Measurements from ENCODE around the gene GTF2F2.

Gene GTF2F2

GRCh38 chr13:45216193-45216592 lies 95.9 kb downstream of the GTF2F2 start:
- DNase-seq (ENCODE audit: extremely low spot score), result peak; percentile 15
- ChIA-PET POLR2A (interaction anchor here (0.7 kb wide), 1 partner anchor 138 kb away, joined by 3 read pairs; no protein-coding TSS in a partner anchor), CTCF (interaction anchor here (1.0 to 2.3 kb wide), 3 partner anchors 8 to 21 kb away, joined by 3 to 8 read pairs (median 6); no protein-coding TSS in a partner anchor)
- no peak for TF ChIP-seq CTCF (IDR thresholded peaks at IDR 0.05; ENCODE audit: control extremely low read depth, extremely low read depth, low read depth, missing control alignments)

- no peak for DNase-seq (ENCODE audit: extremely low spot score)
- no peak for TF ChIP-seq CTCF (IDR thresholded peaks at IDR 0.05; ENCODE audit: control extremely low read depth, extremely low read depth, low read depth, missing control alignments)
- ChIA-PET POLR2A (interaction anchor here (0.6 kb wide), 1 partner anchor 10 kb away, joined by 4 read pairs; no protein-coding TSS in a partner anchor), CTCF (interaction anchor here (1.8 kb wide), 1 partner anchor 14 kb away, joined by 6 read pairs; no protein-coding TSS in a partner anchor)
Observed at GRCh38 chr13:45218689-45219088, 98.4 kb downstream of the GTF2F2 start.

- ChIA-PET POLR2A (no interaction called here), CTCF (interaction anchor here (1.4 to 1.8 kb wide), 3 partner anchors 13 to 62 kb away, joined by 3 to 6 read pairs (median 5); no protein-coding TSS in a partner anchor)
- no peak for DNase-seq (ENCODE audit: extremely low spot score)
- no peak for TF ChIP-seq CTCF (IDR thresholded peaks at IDR 0.05; ENCODE audit: control extremely low read depth, extremely low read depth, low read depth, missing control alignments)
Observed at GRCh38 chr13:45219123-45219891, 99.0 kb downstream of the GTF2F2 start.

GRCh38 chr13:45219938-45220375 lies 99.6 kb downstream of the GTF2F2 start:
- TF ChIP-seq CTCF (IDR thresholded peaks at IDR 0.05; ENCODE audit: control extremely low read depth, extremely low read depth, low read depth, missing control alignments), result no peak
- ChIA-PET POLR2A (no interaction called here), CTCF (interaction anchor here (1.4 to 1.8 kb wide), 3 partner anchors 12 to 61 kb away, joined by 3 to 6 read pairs (median 5); no protein-coding TSS in a partner anchor)
- no peak for DNase-seq (ENCODE audit: extremely low spot score)

GRCh38 chr13:45220403-45220802 lies 100.1 kb downstream of the GTF2F2 start:
- TF ChIP-seq CTCF (IDR thresholded peaks at IDR 0.05; ENCODE audit: control extremely low read depth, extremely low read depth, low read depth, missing control alignments), result no peak
- no peak for DNase-seq (ENCODE audit: extremely low spot score)
- POLR2A ChIA-PET, result no interaction called here
- CTCF ChIA-PET, result interaction anchor here (1.0 to 1.8 kb wide), 4 partner anchors 10 to 61 kb away, joined by 3 to 6 read pairs (median 4); no protein-coding TSS in a partner anchor

- ChIA-PET CTCF (interaction anchor here (1.7 kb wide), 1 partner anchor 10 kb away, joined by 8 read pairs; no protein-coding TSS in a partner anchor), POLR2A (no interaction called here)
- no peak for TF ChIP-seq CTCF (IDR thresholded peaks at IDR 0.05; ENCODE audit: control extremely low read depth, extremely low read depth, low read depth, missing control alignments)
- DNase-seq (ENCODE audit: extremely low spot score), result no peak
Observed at GRCh38 chr13:45222516-45222915, 102.2 kb downstream of the GTF2F2 start.
